ENCODE results near the gene ATG9A.

The ATG9A gene

GRCh38 chr2:219220652-219221402 lies 8.6 kb downstream of the ATG9A start:
- DNase-seq (ENCODE audit: low spot score): peak; percentile 43

DNA sequence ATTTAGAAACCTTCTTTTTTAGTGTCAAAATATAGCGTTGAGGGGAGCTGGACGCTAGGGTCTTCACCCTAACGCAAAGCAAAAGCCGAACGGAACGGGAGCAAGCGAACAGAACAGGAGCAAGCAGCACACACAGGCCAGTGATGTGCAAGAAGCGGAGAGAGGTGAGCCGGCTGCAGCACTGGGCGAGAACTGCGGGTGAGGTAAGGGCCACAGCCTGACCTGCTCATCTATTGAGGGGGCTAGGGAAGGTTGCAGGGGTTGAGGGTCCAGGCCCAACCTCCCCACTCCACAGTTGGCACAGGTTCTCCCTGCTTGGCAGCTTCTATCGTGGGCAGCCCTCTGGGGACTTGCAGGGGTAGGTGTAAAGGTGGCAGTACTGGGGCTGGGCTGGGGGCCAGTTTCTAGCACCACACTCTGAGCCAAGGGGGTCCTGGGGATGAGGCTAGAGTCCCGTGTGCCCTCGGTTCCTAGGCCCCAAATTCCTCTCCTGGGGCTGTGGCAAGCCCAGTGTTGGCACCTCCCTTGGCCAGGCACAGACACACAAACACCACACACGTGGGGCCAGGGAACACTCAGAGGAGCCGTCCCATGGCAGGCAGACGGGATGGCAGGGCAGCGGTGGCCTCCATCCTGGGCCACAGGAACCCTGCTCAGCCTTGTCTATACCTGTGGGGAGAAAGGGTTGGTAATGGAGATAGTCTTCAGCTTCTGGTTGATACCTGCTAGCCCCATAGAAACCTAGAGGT lies 9.5 kb downstream of the ATG9A start:
- no peak for DNase-seq (ENCODE audit: low spot score)

DNA sequence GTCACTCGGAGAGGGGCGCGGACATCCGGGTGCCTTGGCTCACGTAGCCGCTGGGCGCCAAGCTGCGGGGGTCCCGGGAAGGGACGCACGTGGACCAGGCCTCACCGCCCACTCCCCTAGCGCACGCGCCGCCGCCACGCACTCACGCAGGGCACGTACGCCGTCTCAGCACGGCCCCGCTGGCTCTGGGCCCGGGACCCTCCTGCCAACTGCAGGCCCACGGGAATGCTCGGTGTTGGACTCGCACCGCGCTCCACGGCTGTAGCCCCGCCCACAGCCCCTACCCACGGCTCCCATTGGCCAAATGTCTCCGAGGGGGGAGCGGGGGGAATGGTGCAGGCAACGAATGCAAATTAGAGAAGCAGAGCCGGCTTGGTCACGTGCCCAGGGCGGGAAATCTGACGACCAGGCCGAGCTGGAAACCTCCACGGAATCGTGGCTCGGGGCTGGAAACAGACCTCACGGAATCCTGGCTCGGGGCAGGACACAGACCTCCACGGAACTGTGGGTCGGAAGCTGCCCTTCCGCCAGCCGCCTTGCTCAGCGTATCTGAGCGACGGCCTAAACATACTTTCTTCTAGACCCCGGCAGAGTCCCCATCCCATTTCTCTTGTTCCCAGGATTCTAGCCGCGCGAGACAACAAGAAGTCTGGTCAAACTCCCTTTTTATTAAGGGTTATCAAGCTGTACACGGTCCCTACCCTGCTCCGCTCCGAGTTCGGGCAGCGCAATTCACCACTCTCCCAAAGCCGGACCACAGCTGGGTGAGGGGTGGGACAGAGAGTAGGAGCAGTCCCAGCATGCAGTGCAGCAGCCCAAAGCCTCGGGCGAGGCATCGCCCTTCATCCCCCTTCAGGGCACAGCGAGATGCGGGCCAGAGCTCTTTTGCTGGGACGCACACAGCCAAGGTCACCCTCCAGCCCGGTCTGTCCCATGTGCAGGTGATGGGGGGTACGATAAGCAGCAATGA lies 10.4 kb downstream of the ATG9A start, which contains the start of gene ABCB6:
Gene ABCB6 (minus strand): TSS at position 227 of the 970 bp plus-strand sequence. CDS start 285 bp downstream, outside the sequence.
- peak; percentile 96 for DNase-seq (ENCODE audit: low spot score)

DNA sequence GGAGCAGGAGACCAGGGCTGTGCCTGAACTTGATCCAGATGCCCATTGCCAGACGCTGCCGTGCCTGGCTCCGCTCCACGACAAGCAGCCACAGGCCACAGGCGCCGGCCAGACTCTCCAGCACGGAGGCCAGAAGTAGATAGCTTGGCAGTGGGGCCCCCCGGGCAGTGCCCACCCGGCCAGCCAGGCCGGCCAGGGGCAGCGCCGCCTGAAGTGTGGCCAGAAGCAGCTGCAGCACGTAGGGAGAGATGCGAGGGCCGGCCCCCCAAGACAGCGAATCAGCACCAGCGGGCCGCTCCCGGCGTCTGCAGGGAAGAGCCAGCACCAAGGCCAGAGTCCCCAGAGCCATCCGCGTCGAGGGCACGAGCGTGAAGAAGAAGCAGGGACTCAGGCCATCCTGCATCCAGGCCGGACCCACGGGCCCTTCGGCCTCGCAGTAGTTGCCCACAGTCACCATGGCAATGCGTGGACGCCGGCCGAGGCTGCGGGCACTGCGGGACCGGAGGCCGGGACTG lies 11.2 kb downstream of the ATG9A start:
- no peak for DNase-seq (ENCODE audit: low spot score)

- peak; percentile 57 for DNase-seq (ENCODE audit: low spot score)
Observed at GRCh38 chr2:219216535-219216915, 12.9 kb downstream of the ATG9A start.

DNA sequence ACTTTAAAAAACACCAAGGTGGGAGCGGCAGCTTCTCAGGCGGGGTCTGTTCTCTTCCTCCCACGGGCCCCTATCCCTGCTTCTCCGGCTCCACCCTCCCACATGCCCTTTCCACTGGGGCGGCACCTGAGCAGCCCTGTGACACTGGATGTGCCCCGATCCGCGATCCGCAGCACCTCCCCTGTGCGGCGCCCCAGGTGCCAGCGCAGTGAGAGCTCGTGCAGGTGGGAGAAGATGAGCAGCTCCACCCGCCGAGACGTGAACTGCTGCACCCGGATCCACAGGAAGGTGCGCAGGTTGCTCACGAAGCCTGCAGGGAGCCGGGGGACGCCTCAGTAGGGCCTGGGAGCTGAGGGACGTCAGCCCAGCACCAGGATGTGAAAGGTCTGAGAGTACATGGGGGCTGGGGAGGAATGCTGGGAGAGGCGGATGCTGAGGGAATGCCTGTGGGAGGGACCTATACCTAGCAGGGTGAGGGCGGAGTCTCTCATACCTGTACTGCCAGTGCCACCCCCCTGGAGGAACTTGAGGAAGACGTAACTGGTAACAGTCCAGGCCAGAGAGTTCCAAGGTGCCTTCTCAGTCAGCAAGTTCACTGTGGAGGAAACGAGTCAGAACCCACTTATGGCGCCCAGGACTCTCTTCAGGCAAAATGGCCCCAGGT lies 13.4 kb downstream of the ATG9A start:
- peak; percentile 52 for DNase-seq (ENCODE audit: low spot score)

GRCh38 chr2:219214786-219215185 lies 14.7 kb downstream of the ATG9A start:
- DNase-seq (ENCODE audit: low spot score): no peak

GRCh38 chr2:219214141-219214540 lies 15.3 kb downstream of the ATG9A start:
- no peak for DNase-seq (ENCODE audit: low spot score)

DNA sequence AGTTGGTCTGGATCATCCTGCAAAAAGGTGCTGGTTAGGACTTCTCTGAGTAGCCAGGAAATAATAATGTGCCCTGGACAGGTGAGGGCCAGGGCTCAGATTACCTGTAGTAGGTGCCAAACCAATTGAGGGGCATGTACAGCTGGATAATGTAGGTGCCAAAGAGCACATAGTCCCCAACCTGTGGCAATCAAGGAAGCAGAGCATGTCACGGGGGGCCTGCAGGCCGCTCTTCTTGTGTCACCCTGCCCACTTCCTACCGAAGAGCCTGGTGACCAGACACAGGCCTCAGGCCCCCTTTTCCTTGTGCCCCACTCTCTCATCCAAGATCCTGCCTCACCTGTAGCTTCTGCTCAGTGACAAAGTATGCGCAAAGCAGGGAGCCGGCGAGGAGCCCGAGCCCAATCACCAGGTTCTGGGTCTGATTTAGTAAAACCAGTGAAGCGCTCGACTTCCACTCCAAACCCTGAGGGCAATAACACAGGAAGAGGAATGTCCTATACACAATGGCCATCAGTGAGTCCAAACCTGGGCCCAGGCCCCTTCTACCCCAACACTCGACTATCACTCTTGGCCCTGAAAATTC lies 15.9 kb downstream of the ATG9A start:
- no peak for DNase-seq (ENCODE audit: low spot score)

GRCh38 chr2:219213026-219213415 lies 16.4 kb downstream of the ATG9A start:
- no peak for DNase-seq (ENCODE audit: low spot score)

- DNase-seq (ENCODE audit: low spot score): peak; percentile 7
Observed at GRCh38 chr2:219210886-219211362, 18.5 kb downstream of the ATG9A start.

GRCh38 chr2:219210196-219210885 lies 19.1 kb downstream of the ATG9A start:
- peak; percentile 5 for DNase-seq (ENCODE audit: low spot score)

DNA sequence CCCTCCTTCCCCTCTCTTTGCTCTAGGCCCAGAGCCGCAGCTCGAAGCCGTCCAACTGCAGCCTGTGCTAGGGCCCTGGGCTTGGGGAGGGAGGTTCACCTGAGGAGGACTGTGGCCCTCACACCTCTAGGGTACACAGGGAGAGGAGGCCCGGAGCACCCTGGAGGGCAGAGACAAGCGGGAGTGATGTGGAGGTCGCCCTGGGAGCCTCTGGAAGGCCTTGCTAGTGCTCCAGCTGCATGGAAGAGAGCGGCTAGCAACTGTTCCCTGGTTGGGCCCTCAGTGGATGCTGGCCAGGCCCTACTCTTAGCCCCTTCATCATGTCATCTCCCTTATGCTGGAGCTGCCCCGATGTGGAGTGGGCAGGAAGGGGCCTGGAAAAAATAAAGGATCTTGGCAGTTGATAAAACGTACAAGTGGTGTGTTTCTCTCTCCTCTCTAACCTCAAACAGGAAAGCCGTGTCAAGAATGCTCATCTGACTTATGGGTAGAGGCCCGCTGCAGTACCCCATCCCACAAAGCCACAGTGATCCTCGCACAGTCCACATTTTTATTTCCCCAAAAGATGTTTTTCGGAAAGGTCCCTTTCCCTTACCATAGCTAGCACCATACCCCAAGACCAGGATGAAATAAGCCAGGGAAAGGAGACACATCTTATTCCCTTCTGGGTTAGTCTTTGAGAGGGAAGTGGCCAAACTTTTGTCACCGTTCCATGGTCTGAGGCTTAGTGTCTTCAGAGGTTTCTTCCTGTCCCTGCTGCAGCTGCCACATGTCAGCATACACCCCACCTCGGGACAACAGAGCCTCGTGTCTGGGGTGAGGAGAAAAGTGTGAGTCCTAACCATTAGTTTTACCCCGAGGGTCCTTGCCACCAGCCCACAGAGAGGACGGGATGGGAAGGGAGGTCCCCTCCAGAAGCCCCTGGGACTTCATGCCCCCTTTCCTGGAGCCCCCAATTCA lies 19.9 kb downstream of the ATG9A start:
- DNase-seq (ENCODE audit: low spot score): peak; percentile 9

- peak; percentile 46 for DNase-seq (ENCODE audit: low spot score)
Observed at GRCh38 chr2:219207884-219208740, 21.3 kb downstream of the ATG9A start.

DNA sequence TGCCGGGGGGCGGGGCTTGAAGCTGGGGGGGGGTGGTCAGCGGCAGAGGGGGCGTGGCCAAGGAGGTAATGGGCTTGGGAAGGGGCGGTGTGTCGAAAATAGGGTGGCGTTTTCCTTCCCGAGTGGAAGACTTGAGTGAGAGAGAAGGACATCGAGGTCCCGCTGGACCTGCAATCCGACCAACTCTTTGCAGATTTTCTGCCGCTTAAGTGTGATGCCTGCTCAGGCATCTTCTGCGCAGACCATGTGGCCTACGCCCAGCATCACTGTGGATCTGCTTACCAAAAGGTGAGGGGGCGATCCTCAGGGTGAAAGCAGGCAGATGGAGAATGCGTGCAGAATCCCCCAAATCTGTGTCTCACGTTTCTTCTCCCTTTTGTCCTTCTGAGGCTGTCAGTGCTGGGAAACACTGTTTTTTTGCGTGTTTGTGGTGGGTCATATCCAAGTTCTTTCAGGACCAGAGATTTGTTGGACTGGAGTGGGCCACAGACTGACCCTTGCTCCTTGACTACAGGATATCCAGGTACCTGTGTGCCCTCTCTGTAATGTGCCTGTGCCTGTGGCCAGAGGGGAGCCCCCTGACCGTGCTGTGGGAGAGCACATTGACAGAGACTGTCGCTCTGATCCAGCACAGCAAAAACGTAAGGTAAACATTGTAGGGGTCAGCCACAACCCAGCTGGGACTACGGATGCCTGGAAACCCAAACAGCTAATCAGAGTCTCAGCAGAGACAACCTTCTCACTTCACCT lies 22.1 kb downstream of the ATG9A start:
- no peak for DNase-seq (ENCODE audit: low spot score)

DNA sequence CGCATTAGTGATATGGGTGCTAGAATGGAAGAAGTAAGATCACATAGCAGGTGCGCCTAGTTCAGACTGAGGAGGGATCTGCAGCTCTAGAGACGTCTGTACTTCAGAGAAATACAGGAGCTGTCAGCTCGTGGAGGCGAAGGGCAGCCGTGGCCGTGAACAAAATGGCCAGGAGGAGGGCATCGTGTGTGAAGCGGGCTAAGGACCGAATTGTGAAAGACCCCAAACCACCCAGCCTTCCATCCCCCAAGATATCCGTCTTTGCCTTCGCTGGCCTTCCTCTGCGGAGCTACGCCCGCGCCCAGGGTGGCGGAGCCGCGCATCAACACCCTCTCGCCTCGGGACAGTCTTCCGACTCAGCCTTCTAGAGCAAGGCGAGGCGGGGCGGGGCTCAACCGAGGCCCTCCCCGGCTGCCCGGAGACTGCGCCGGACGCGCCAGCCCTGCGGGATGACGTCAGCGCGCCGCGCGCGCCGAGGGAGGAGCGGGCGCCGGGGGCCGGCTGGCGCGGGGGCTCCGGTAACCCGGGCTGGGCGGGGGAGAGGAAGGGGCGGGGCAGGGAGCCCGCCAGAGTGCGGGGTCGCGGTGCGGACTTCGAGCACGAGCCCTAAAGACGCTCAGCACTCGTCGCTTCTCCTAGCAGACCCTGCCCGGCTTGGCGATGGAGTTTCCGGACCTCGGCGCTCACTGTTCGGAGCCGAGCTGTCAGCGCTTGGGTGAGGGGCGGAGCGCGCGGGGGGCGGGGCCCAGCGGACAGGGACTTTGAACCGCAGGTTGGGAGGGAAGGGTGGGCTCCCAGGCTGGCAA lies 22.9 kb downstream of the ATG9A start, which contains the start of gene ZFAND2B:
Gene ZFAND2B (plus strand): TSS at position 455 of the 806 bp plus-strand sequence. CDS start 206 bp downstream, at position 661.
- peak; percentile 96 for DNase-seq (ENCODE audit: low spot score)

Data from hematopoietic multipotent progenitor cell treated with erythropoietin and hydrocortisone succinate and interleukin-3 and kit ligand, for 17 days (in vitro differentiated cells).